ENCODE data around the gene MAP3K5.

DNA sequence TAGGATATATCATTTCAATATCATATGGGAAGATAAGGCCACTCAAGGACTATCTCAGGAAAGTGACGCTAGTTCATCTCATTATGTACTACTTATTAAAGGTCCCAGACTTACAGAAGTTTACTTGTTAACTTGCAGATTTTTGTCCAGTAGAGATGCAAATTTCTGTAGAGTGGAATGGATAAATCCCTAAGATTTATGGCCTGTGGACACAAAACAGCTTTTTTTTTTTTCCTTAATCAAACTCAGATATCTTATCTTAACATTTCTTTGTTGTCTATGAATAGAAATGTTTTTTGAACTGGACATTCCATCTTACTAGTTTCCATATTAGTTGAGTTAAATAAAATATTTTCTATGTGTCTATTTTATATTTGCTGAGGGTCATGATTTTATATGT, 131.6 kb downstream of the MAP3K5 start:
- TF ChIP-seq, protein P1, sequence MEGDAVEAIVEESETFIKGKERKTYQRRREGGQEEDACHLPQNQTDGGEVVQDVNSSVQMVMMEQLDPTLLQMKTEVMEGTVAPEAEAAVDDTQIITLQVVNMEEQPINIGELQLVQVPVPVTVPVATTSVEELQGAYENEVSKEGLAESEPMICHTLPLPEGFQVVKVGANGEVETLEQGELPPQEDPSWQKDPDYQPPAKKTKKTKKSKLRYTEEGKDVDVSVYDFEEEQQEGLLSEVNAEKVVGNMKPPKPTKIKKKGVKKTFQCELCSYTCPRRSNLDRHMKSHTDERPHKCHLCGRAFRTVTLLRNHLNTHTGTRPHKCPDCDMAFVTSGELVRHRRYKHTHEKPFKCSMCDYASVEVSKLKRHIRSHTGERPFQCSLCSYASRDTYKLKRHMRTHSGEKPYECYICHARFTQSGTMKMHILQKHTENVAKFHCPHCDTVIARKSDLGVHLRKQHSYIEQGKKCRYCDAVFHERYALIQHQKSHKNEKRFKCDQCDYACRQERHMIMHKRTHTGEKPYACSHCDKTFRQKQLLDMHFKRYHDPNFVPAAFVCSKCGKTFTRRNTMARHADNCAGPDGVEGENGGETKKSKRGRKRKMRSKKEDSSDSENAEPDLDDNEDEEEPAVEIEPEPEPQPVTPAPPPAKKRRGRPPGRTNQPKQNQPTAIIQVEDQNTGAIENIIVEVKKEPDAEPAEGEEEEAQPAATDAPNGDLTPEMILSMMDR (IDR thresholded peaks at IDR 0.05), result no peak
- no peak for TF ChIP-seq POLR2A (IDR thresholded peaks at IDR 0.05)
